NCI-H2227 treated with DMSO at 0.1 percent for 48 hours (cell line): Measurements from ENCODE around the gene UBTD1.
"Not testable (repeated sequence)": the region's sequence is repeated elsewhere in the genome, so short reads cannot be mapped to it uniquely, and the experiment has no call there.

Source experiments
- DNase-seq: peaks from one replicate; lab custom pipeline; 2025; lab: John Stamatoyannopoulos, UW

Gene UBTD1

GRCh38 chr10:97515271-97515978 is 16.7 kb downstream of the UBTD1 start:
- DNase-seq = no peak

GRCh38 chr10:97517096-97517750 is 18.5 kb downstream of the UBTD1 start:
- DNase-seq = no peak

GRCh38 chr10:97517778-97518300 is 19.1 kb downstream of the UBTD1 start:
- no peak for DNase-seq

- no peak for DNase-seq
Observed at GRCh38 chr10:97518301-97519043, 19.7 kb downstream of the UBTD1 start.

- no peak for DNase-seq
Observed at GRCh38 chr10:97519342-97519741, 20.6 kb downstream of the UBTD1 start.

- DNase-seq = no peak
Observed at GRCh38 chr10:97520520-97520919, 21.8 kb downstream of the UBTD1 start.

GRCh38 chr10:97520978-97521761 is 22.4 kb downstream of the UBTD1 start:
- no peak for DNase-seq

GRCh38 chr10:97522071-97522470 is 23.3 kb downstream of the UBTD1 start:
- no peak for DNase-seq

- no peak for DNase-seq
Observed at GRCh38 chr10:97522937-97523336, 24.2 kb downstream of the UBTD1 start.

- no peak for DNase-seq
Observed at GRCh38 chr10:97525086-97525485, 26.4 kb downstream of the UBTD1 start.

GRCh38 chr10:97525683-97526110 is 27.0 kb downstream of the UBTD1 start:
- no peak for DNase-seq

GRCh38 chr10:97528876-97529275 is 30.2 kb downstream of the UBTD1 start:
- DNase-seq = not testable (repeated sequence)

GRCh38 chr10:97529685-97530465 is 31.2 kb downstream of the UBTD1 start:
- no peak for DNase-seq

- no peak for DNase-seq
Observed at GRCh38 chr10:97531401-97531986, 32.8 kb downstream of the UBTD1 start.

GRCh38 chr10:97532935-97533671 is 34.4 kb downstream of the UBTD1 start:
- DNase-seq = no peak

- no peak for DNase-seq
Observed at GRCh38 chr10:97533888-97534287, 35.2 kb downstream of the UBTD1 start.

GRCh38 chr10:97534746-97535367 is 36.1 kb downstream of the UBTD1 start:
- DNase-seq = no peak

- no peak for DNase-seq
Observed at GRCh38 chr10:97537186-97537869, 38.6 kb downstream of the UBTD1 start.

- no peak for DNase-seq
Observed at GRCh38 chr10:97538411-97538810, 39.7 kb downstream of the UBTD1 start.
